ENCODE data around the gene IFT122.
A peak's percentile ranks its signal among the peaks of the same experiment; 100 is the strongest.

IFT122 gene

GRCh38 chr3:129416415-129416814 is 23.6 kb upstream of the IFT122 start:
- DNase-seq (ENCODE audit: low read depth in 2 of 2) = no peak

GRCh38 chr3:129417326-129417725 is 22.7 kb upstream of the IFT122 start:
- DNase-seq (ENCODE audit: low read depth in 2 of 2) = no peak

GRCh38 chr3:129418041-129418973 is 21.7 kb upstream of the IFT122 start:
- DNase-seq (ENCODE audit: low read depth in 2 of 2) = no peak

GRCh38 chr3:129419476-129419875 is 20.5 kb upstream of the IFT122 start:
- no peak for DNase-seq (ENCODE audit: low read depth in 2 of 2)

GRCh38 chr3:129421236-129421883 is 18.7 kb upstream of the IFT122 start:
- no peak for DNase-seq (ENCODE audit: low read depth in 2 of 2)

- no peak for DNase-seq (ENCODE audit: low read depth in 2 of 2)
These were observed 17.9 kb upstream of the IFT122 start for GRCh38 chr3:129421988-129422745.

GRCh38 chr3:129422897-129423296 is 17.1 kb upstream of the IFT122 start:
- no peak for DNase-seq (ENCODE audit: low read depth in 2 of 2)

- no peak for DNase-seq (ENCODE audit: low read depth in 2 of 2)
These were observed 15.7 kb upstream of the IFT122 start for GRCh38 chr3:129424185-129424841.

- no peak for DNase-seq (ENCODE audit: low read depth in 2 of 2)
These were observed 14.8 kb upstream of the IFT122 start for GRCh38 chr3:129425213-129425612.

GRCh38 chr3:129425619-129426018 is 14.4 kb upstream of the IFT122 start:
- no peak for DNase-seq (ENCODE audit: low read depth in 2 of 2)

- DNase-seq (ENCODE audit: low read depth in 2 of 2) = no peak
These were observed 12.0 kb upstream of the IFT122 start for GRCh38 chr3:129428007-129428375.

GRCh38 chr3:129428376-129429079 is 11.5 kb upstream of the IFT122 start, which contains the start of gene EFCAB12:
TSS of gene EFCAB12 (minus strand) at chr3:129428636. CDS start at chr3:129428488, 148 bp downstream.
- DNase-seq (ENCODE audit: low read depth in 2 of 2) = peak; percentile 65 to 73

- DNase-seq (ENCODE audit: low read depth in 2 of 2) = no peak
These were observed 11.0 kb upstream of the IFT122 start for GRCh38 chr3:129429080-129429451.

- DNase-seq (ENCODE audit: low read depth in 2 of 2) = no peak
These were observed 10.4 kb upstream of the IFT122 start for GRCh38 chr3:129429602-129430001.

- DNase-seq (ENCODE audit: low read depth in 2 of 2) = no peak
These were observed 8.0 kb upstream of the IFT122 start for GRCh38 chr3:129432036-129432435.

GRCh38 chr3:129432671-129433070 is 7.4 kb upstream of the IFT122 start:
- DNase-seq (ENCODE audit: low read depth in 2 of 2) = no peak

GRCh38 chr3:129433565-129433964 is 6.5 kb upstream of the IFT122 start:
- no peak for DNase-seq (ENCODE audit: low read depth in 2 of 2)

- DNase-seq (ENCODE audit: low read depth in 2 of 2) = no peak
These were observed 5.9 kb upstream of the IFT122 start for GRCh38 chr3:129434140-129434539.

- no peak for DNase-seq (ENCODE audit: low read depth in 2 of 2)
These were observed 4.7 kb upstream of the IFT122 start for GRCh38 chr3:129435367-129435766.

GRCh38 chr3:129439226-129439816 is 703 bp upstream of the IFT122 start:
- no peak for DNase-seq (ENCODE audit: low read depth in 2 of 2)

All from stimulated activated CD8-positive, alpha-beta memory T cell treated with anti-CD3 and anti-CD28 coated beads, Interleukin-15, amount 100 ng/mL, for 4 hours (primary cell).